C4-2B (cell line): Measurements from ENCODE around the gene PROKR2.

Source experiments
- H3K27ac ChIP-seq: fragments of 450-650 bp; 2 replicates; pipeline ENCODE4 v1.5.1; 2017
- CTCF ChIP-seq: fragments of 450-650 bp; conservative IDR thresholded peaks from 2 replicates; pipeline ENCODE4 v1.5.1; 2017; ENCODE audit warnings: mild to moderate bottlenecking
- ZFX ChIP-seq: fragments of 450-650 bp; IDR thresholded peaks from 2 replicates; pipeline ENCODE4 v1.6.1; 2017

The PROKR2 gene

DNA sequence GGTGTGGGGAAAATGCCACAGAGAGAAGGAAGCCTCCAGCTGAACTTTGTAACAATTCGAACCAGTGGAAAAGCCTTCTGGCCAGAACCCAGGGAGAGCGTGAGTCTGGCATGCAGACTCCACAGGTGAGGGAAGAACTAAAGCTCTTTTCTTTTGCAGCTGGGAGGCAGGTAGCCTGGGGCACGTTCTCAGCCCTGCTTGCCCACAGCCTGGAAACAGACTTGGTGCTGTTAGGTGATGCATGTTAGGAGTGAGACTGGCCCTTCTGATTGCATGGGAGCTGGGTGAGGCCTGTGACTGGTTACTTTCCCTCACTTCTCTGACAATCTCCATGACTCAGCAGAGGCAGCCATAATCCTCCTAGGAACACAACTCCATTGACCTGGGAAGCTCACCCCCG lies 34.2 kb downstream of the PROKR2 start:
- no peak overlapping the region for H3K27ac ChIP-seq
- TF ChIP-seq ZFX, result no peak
- TF ChIP-seq CTCF, result no peak

GRCh38 chr20:5279661-5280060 lies 37.1 kb downstream of the PROKR2 start:
- no peak overlapping the region for H3K27ac ChIP-seq
- no peak for TF ChIP-seq CTCF
- no peak for TF ChIP-seq ZFX

DNA sequence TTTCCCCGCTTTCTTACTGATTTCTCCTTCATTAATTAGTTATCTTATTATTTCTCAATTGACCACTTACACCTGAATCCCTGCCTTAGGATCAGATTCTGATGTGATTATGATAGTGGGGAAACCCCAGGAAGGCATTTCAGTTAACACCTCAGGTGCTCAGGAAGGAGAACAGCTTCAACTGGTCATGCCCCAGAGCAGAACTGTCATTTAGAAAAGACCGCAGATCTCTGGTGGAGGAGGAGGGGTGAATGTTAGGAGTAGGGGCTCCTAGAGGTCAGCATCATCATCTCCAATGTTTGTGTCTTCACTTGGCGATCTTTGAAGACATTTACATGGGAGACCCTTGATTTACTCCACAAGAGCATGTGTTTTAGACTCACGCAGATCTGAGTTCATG lies 44.5 kb downstream of the PROKR2 start:
- no peak for TF ChIP-seq CTCF
- no peak for TF ChIP-seq ZFX
- H3K27ac ChIP-seq, result no peak overlapping the region

DNA sequence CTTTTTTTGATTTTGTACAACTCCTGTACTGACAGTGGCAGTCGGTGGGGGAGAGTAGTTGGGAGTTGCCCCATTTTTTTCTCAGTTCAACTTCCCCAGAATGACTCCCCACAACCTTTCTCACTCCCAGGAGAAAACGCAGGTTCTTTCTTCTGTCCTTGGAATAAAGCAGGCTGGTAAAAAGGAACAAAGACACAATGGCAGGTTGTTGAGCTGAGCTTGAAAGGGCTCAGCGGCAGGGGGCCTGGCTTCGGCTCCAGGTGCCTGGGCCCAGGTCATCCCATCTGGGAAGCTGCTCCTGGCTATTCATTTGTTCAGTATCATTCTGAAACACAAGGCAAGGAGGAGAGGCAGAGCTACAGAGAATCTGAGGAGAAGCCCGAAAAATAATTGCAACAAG lies 46.2 kb downstream of the PROKR2 start:
- TF ChIP-seq CTCF (no peak), ZFX (no peak)
- no peak overlapping the region for H3K27ac ChIP-seq

- TF ChIP-seq ZFX, result no peak
- no peak overlapping the region for H3K27ac ChIP-seq
Measured at GRCh38 chr20:5268449-5268848, 48.3 kb downstream of the PROKR2 start.

DNA sequence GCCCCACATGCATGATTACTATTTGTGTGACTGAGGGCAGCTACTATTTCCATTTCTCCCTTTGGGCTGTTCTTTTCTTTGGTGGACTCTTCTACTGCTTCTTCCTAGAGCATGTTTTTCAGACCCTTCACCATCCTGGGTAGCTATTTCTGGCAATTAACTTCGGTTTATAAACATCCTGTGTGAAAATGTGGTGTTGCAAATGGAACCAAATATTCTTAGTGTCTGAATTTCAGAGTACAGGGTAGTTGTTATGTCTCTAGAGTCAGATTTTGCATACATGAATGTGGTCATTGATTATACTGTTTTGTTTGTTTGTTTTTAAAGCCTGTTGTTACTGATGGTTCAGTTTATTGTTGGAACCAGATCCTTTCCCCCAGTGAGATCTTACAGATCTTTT lies 49.7 kb downstream of the PROKR2 start:
- TF ChIP-seq CTCF (no peak), ZFX (no peak)
- no peak overlapping the region for H3K27ac ChIP-seq
